PC-9 (cell line): ENCODE measurements around the gene KLHL17. TPM values are rescaled to one million over a fixed set of nuclear protein-coding genes. Genes with fewer than 3 reads are reported as not detected.

Experiments used
- BruUV-seq: library from RNA; stranded (reverse); fragments of 400-500 nt; replicated peaks from 2 replicates; lab custom pipeline; 2021; lab: Mats Ljungman, UMichigan
- CTCF ChIA-PET: fragments of 300-600 bp; sonication (Branson Sonifier 250); formaldehyde crosslinking; loops from one replicate; lab custom pipeline; 2022; ENCODE audit warnings: antibody characterized with exemption; lab: Charles Lee
- POLR2A ChIA-PET: fragments of 300-600 bp; sonication (Branson Sonifier 250); formaldehyde crosslinking; loops from one replicate; lab custom pipeline; 2022; ENCODE audit warnings: antibody characterized with exemption; ENCODE audit not compliant: unreplicated experiment; lab: Charles Lee
- DNase-seq, 2 experiments: peaks; one replicate each; pipeline versions ENCODE4 v3.0.0 to v3.0.0-alpha.2; 2015 to 2022; ENCODE audit warnings: mixed read lengths in 1 of 2
- H2AFZ ChIP-seq: fragments of 200-600 bp; sonication (generic); 2 replicates; pipeline ENCODE4 v1.8.1; 2017; ENCODE audit warnings: antibody characterized with exemption
- H3F3A ChIP-seq: fragments of 200-600 bp; sonication (generic); 2 replicates; pipeline ENCODE4 v1.8.1; 2017; ENCODE audit warnings: antibody characterized with exemption, mild to moderate bottlenecking, low read depth; ENCODE audit not compliant: insufficient read depth
- H3K27ac ChIP-seq: fragments of 200-600 bp; sonication (generic); 2 replicates; pipeline ENCODE4 v1.6.1; 2016; ENCODE audit warnings: mixed run types
- H3K27me3 ChIP-seq: fragments of 200-600 bp; sonication (generic); 2 replicates; pipeline ENCODE4 v1.6.1; 2016; ENCODE audit warnings: low read depth, mixed run types; ENCODE audit not compliant: insufficient read depth
- H3K36me3 ChIP-seq: fragments of 200-600 bp; sonication (generic); 2 replicates; pipeline ENCODE4 v1.6.1; 2016; ENCODE audit warnings: low read depth, mixed run types
- H3K4me1 ChIP-seq: fragments of 200-600 bp; sonication (generic); replicated peaks from 2 replicates; pipeline ENCODE4 v1.6.1; 2016; ENCODE audit warnings: mixed run types; ENCODE audit not compliant: insufficient read depth
- H3K4me2 ChIP-seq: fragments of 200-600 bp; sonication (generic); 2 replicates; pipeline ENCODE4 v1.6.1; 2017; ENCODE audit warnings: mixed run types
- H3K4me3 ChIP-seq: fragments of 200-600 bp; sonication (generic); 2 replicates; pipeline ENCODE4 v1.6.1; 2016; ENCODE audit warnings: mixed run types
- H3K79me2 ChIP-seq: fragments of 200-600 bp; sonication (generic); 2 replicates; pipeline ENCODE4 v1.6.1; 2017; ENCODE audit warnings: low read depth, mixed run types
- H3K9me2 ChIP-seq: fragments of 200-600 bp; sonication (generic); 2 replicates; pipeline ENCODE4 v1.8.1; 2017; ENCODE audit warnings: mild to moderate bottlenecking; ENCODE audit not compliant: insufficient read depth
- H3K9me3 ChIP-seq: fragments of 200-600 bp; sonication (generic); 2 replicates; pipeline ENCODE4 v1.8.1; 2016; ENCODE audit warnings: low read depth; ENCODE audit not compliant: insufficient read depth
- H4K20me1 ChIP-seq: fragments of 200-600 bp; sonication (generic); 2 replicates; pipeline ENCODE4 v1.8.1; 2017; ENCODE audit not compliant: insufficient read depth
- CTCF ChIP-seq: fragments of 200-600 bp; sonication (generic); conservative IDR thresholded peaks from 2 replicates; pipeline ENCODE4 v1.6.1; 2017; ENCODE audit warnings: mixed run types, antibody characterized with exemption, mild to moderate bottlenecking, moderate library complexity
- EZH2 ChIP-seq: fragments of 200-600 bp; sonication (generic); IDR thresholded peaks from 2 replicates; pipeline ENCODE4 v1.8.0; 2017; ENCODE audit warnings: antibody characterized with exemption, low read depth
- intact Hi-C: fragments of 100-400 bp; cut with micrococcal nuclease; formaldehyde crosslinking; loops from one replicate; pipeline ENCODE4 v1.10.0; 2022; ENCODE audit not compliant: unreplicated experiment
- total RNA-seq: library from RNA; stranded (reverse); gene quantifications from 2 replicates; pipeline ENCODE4 v1.2.3, GENCODE V29; 2021

KLHL17 gene
- total RNA-seq, 1 experiment from 2014 or later = 22.7 TPM

DNA sequence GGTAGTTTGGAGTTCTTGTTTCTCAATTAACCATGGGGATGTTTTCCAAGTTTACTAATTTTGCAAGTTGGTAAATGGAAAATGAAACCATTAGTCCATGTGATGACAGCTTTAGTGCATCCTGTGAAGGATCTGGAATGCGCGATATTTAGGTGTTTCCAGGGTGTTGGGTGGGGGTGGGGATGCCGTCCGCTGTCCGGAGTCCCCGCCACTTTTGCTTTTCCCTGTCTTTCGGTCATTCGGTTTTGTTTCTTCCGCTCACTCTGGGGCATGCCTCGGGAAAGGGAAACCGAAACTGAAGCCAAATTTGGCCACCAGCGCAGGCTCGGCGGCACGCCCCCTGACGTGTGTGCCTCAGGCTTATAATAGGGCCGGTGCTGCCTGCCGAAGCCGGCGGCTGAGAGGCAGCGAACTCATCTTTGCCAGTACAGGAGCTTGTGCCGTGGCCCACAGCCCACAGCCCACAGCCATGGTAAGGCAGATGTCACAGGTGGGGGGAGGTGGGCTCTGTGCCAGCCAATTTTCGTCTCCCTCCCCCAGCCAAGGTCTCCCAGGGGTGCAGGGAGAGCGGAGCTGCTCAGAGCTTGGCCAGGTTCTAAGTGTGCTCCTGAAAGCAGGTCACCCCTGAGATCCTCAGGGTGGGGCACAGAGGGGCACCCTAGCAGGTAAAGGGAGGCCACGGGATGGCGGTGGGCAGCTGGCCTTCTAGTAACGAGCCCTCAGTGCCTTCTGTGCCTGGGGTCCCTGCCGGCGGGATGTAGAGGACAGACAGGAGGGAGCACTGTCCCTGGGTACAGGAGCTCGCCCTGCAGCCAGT, 52.9 kb downstream of the KLHL17 start, which contains the start of gene ISG15:
Gene ISG15 (plus strand): TSS at position 393 of the 817 bp plus-strand sequence. CDS start 77 bp downstream, at position 470.
- TSS peak; percentile 78 for BruUV-seq

GRCh38 chr1:1013922-1014648, 53.7 kb downstream of the KLHL17 start:
- BruUV-seq = no TSS peak
- Histone ChIP-seq H3K4me2 (peak overlapping the region; percentile 87), H4K20me1 (no peaks in the 10 kb centered on the region), H2AFZ (peak overlapping the region; percentile 78; the same call in 1 of the 2 replicates), H3K9me2 (no peaks in the 10 kb centered on the region), H3F3A (peaks cover 32% of the 10 kb centered on the region), H3K36me3 (no peaks in the 10 kb centered on the region), H3K27me3 (no peaks in the 10 kb centered on the region), H3K4me3 (peak overlapping the region; percentile 65), H3K4me1 (peaks cover 12% of the 10 kb centered on the region), H3K9me3 (no peaks in the 10 kb centered on the region), H3K27ac (peak overlapping the region; percentile 74; the same call in 1 of the 2 replicates), H3K79me2 (no peaks in the 10 kb centered on the region)
- ChIA-PET CTCF (interaction anchor here (0.6 kb wide), 1 partner anchor 45 kb away, joined by 3 read pairs; no protein-coding TSS in a partner anchor), POLR2A (interaction anchor here (0.6 to 0.8 kb wide), 2 partner anchors 14 to 53 kb away, joined by 4 to 5 read pairs; partner anchors contain the start of gene HES4)
- no peak for DNase-seq
- intact Hi-C loops = loop anchor here (1.0 kb wide), 1 partner anchor 13 kb away; no protein-coding TSS in a partner anchor
- TF ChIP-seq CTCF = no peak
- no peak for TF ChIP-seq EZH2

More for the DNA sequence above, 52.9 kb downstream of the KLHL17 start, which contains the start of gene ISG15:
- TF ChIP-seq CTCF (no peak), EZH2 (no peak)
- Histone ChIP-seq H4K20me1 (no peaks in the 10 kb centered on the region), H3F3A (peaks cover 32% of the 10 kb centered on the region), H3K4me1 (peaks cover 12% of the 10 kb centered on the region), H3K4me3 (peak within 1 kb of the TSS; percentile 65), H3K9me3 (no peaks in the 10 kb centered on the region), H3K36me3 (no peaks in the 10 kb centered on the region), H3K9me2 (no peaks in the 10 kb centered on the region), H3K27ac (peak within 1 kb of the TSS; percentile 74), H3K79me2 (no peaks in the 10 kb centered on the region), H2AFZ (peak within 1 kb of the TSS; percentile 78), H3K4me2 (peak within 1 kb of the TSS; percentile 87), H3K27me3 (no peaks in the 10 kb centered on the region)
- ChIA-PET CTCF (interaction anchor here (0.6 to 0.9 kb wide), 2 partner anchors 45 to 50 kb away, joined by 3 read pairs; no protein-coding TSS in a partner anchor), POLR2A (interaction anchor here (0.6 to 0.8 kb wide), 2 partner anchors 13 to 54 kb away, joined by 4 to 5 read pairs; partner anchors contain the start of gene HES4)
- DNase-seq = peak; percentile 73 to 74
- intact Hi-C loops = loop anchor here (1.0 kb wide), 1 partner anchor 12 kb away; no protein-coding TSS in a partner anchor
